SU-DHL-6 (cell line): ENCODE measurements around the gene LRRC56.

Experiments used
- H2AFZ ChIP-seq: fragments of 200-600 bp; sonication (generic); 2 replicates; pipeline ENCODE4 v1.6.1; 2014; ENCODE audit warnings: low read depth, mild to moderate bottlenecking, moderate library complexity, mixed read lengths, antibody characterized with exemption, low read length; ENCODE audit not compliant: severe bottlenecking
- H3F3A ChIP-seq: fragments of 200-600 bp; shearing (Covaris generic); 2 replicates; pipeline ENCODE4 v1.6.0; 2016; ENCODE audit warnings: antibody characterized with exemption, mild to moderate bottlenecking; ENCODE audit not compliant: insufficient read depth
- H3K27ac ChIP-seq: fragments of 200-600 bp; sonication (generic); 2 replicates; pipeline ENCODE4 v1.5.1; 2016; ENCODE audit warnings: low read depth, mild to moderate bottlenecking, low read length, moderate library complexity, mixed read lengths
- H3K27me3 ChIP-seq: fragments of 200-600 bp; sonication (generic), shearing (Covaris generic); 2 replicates; pipeline ENCODE4 v1.6.0; 2014; ENCODE audit warnings: mild to moderate bottlenecking, low read length
- H3K36me3 ChIP-seq: fragments of 200-600 bp; sonication (generic); 2 replicates; pipeline ENCODE4 v1.6.1; 2014; ENCODE audit warnings: mild to moderate bottlenecking, low read length, mixed read lengths
- H3K4me2 ChIP-seq: fragments of 300-600, 200-600 bp; shearing (Covaris generic), sonication (generic); 2 replicates; pipeline ENCODE4 v1.6.0; 2014; ENCODE audit warnings: low read length, low read depth, mild to moderate bottlenecking; ENCODE audit not compliant: poor library complexity, severe bottlenecking
- H3K4me3 ChIP-seq: fragments of 200-600 bp; sonication (generic); 2 replicates; pipeline ENCODE4 v1.5.1; 2014; ENCODE audit warnings: antibody characterized with exemption, low read length, mild to moderate bottlenecking, mixed read lengths; ENCODE audit not compliant: insufficient read depth, poor library complexity, severe bottlenecking
- H3K79me2 ChIP-seq: fragments of 200-600 bp; sonication (generic); 2 replicates; pipeline ENCODE4 v1.6.1; 2014; ENCODE audit warnings: mild to moderate bottlenecking, low read length, moderate library complexity; ENCODE audit not compliant: insufficient read depth
- H3K9ac ChIP-seq: fragments of 200-600 bp; sonication (generic); 2 replicates; pipeline ENCODE4 v1.7.0; 2014; ENCODE audit warnings: mild to moderate bottlenecking, low read length
- H3K9me2 ChIP-seq: fragments of 200-600 bp; sonication (generic); replicated peaks from 2 replicates; pipeline ENCODE4 v1.6.1; 2014; ENCODE audit warnings: low read length; ENCODE audit not compliant: insufficient read depth
- H3K9me3 ChIP-seq: fragments of 200-600 bp; sonication (generic); 2 replicates; pipeline ENCODE4 v1.6.1; 2014; ENCODE audit warnings: low read length, mixed read lengths; ENCODE audit not compliant: insufficient read depth
- H4K20me1 ChIP-seq: fragments of 200-600 bp; sonication (generic); 2 replicates; pipeline ENCODE4 v1.6.1; 2014; ENCODE audit warnings: low read depth, mild to moderate bottlenecking, antibody characterized with exemption, low read length, moderate library complexity, mixed read lengths
- CTCF ChIP-seq: fragments of 200-600 bp; sonication (generic); IDR thresholded peaks from one replicate; pipeline ENCODE4 v1.5.1; 2017; ENCODE audit warnings: antibody characterized with exemption, mild to moderate bottlenecking, low read length, moderate library complexity; ENCODE audit not compliant: insufficient read depth, poor library complexity, severe bottlenecking
- EZH2phosphoT487 ChIP-seq: fragments of 200-600 bp; sonication (generic), shearing (Covaris generic); conservative IDR thresholded peaks from 2 replicates; pipeline ENCODE4 v1.6.1; 2018; ENCODE audit warnings: mild to moderate bottlenecking, antibody characterized with exemption, low read length, moderate library complexity, mixed read lengths

LRRC56 gene

DNA sequence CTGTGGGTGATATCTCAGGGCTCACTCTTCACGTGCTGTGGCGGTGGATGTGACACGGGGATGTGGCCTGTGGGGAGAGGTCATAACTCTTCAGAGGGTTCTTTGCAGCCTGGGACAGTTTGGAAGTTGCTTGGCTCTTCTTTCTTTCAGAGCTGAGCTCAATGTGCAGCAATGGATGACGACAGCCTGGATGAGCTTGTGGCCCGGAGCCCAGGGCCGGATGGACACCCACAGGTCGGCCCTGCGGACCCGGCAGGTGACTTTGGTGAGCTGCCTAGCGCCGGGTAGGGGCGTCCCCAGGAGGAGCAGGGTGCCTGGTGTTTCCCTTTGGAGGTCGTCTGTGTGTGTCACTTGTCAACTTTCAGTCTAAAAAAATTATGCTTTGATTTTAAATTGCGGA is 44.0 kb downstream of the LRRC56 start:
- no peak for TF ChIP-seq EZH2phosphoT487
- no peak for TF ChIP-seq CTCF
- Histone ChIP-seq H4K20me1 (peaks cover 27% of the 10 kb centered on the region; the same call in 1 of the 2 replicates), H3K9ac (no peak overlapping the region), H3K27me3 (no peaks in the 10 kb centered on the region), H3K9me3 (no peaks in the 10 kb centered on the region), H3K27ac (no peak overlapping the region), H3K4me3 (no peak overlapping the region), H3F3A (no peaks in the 10 kb centered on the region), H3K36me3 (no peaks in the 10 kb centered on the region), H3K79me2 (peaks cover 56% of the 10 kb centered on the region), H3K4me2 (no peak overlapping the region), H2AFZ (no peak overlapping the region), H3K9me2 (no peaks in the 10 kb centered on the region)

DNA sequence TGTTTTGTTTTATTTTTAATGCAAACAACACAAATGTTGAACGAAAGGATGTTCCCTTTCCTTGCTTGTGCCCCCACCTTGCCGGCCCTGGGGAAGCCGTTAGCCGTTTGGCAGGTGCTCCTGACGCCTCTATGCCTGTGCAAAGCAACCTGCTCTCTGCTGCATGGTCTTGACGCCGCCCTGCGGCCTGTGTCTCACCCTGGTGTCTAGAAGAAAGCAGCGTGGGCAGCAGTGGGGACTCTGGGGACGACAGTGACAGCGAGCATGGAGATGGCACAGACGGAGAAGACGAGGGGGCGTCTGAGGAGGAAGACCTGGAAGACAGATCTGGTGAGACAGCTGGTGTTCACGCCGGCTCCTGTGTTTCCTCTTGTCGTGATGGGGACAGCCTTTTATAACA is 44.4 kb downstream of the LRRC56 start:
- no peaks in the 10 kb centered on the region for H3F3A ChIP-seq
- no peak overlapping the region for H3K9ac ChIP-seq
- H3K9me3 ChIP-seq: no peaks in the 10 kb centered on the region
- no peaks in the 10 kb centered on the region for H3K9me2 ChIP-seq
- H2AFZ ChIP-seq: no peak overlapping the region
- H3K79me2 ChIP-seq: peaks cover 56% of the 10 kb centered on the region
- H3K4me2 ChIP-seq: no peak overlapping the region
- no peaks in the 10 kb centered on the region for H3K36me3 ChIP-seq
- peaks cover 27% of the 10 kb centered on the region; the same call in 1 of the 2 replicates for H4K20me1 ChIP-seq
- TF ChIP-seq CTCF (no peak), EZH2phosphoT487 (no peak)
- H3K27me3 ChIP-seq: no peaks in the 10 kb centered on the region
- H3K27ac ChIP-seq: no peak overlapping the region
- H3K4me3 ChIP-seq: no peak overlapping the region

DNA sequence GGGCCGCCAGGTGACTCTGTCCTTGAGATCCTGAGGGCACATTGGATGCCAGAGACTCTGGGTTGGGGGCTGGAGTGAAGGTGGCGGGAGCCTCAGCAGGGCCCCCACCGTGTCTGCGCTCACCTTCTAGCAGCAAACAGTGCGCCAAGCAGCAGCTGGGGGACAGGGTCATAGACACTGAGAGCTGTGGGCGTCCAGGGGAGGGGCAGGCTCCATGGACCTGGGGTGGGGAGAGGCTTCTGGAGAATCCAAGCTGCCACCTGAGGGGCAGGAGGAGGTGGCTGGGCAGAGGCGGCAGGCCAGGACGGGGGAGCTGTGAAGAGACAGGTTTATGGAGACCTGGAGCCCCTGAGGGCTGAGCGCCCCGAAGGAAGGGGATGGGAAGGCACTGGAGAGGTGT is 47.0 kb downstream of the LRRC56 start:
- Histone ChIP-seq H3K9ac (no peak overlapping the region), H3K4me2 (no peak overlapping the region), H3F3A (no peaks in the 10 kb centered on the region), H3K27ac (no peak overlapping the region), H3K9me2 (no peaks in the 10 kb centered on the region), H2AFZ (no peak overlapping the region), H3K36me3 (0 out of 2 replicates have a peak, but pooled peaks cover 5% of the 10 kb centered on the region), H3K79me2 (peaks cover 30% of the 10 kb centered on the region), H3K4me3 (no peak overlapping the region), H4K20me1 (peaks cover 11% of the 10 kb centered on the region; the same call in 1 of the 2 replicates), H3K27me3 (no peaks in the 10 kb centered on the region), H3K9me3 (no peaks in the 10 kb centered on the region)
- TF ChIP-seq EZH2phosphoT487: no peak

DNA sequence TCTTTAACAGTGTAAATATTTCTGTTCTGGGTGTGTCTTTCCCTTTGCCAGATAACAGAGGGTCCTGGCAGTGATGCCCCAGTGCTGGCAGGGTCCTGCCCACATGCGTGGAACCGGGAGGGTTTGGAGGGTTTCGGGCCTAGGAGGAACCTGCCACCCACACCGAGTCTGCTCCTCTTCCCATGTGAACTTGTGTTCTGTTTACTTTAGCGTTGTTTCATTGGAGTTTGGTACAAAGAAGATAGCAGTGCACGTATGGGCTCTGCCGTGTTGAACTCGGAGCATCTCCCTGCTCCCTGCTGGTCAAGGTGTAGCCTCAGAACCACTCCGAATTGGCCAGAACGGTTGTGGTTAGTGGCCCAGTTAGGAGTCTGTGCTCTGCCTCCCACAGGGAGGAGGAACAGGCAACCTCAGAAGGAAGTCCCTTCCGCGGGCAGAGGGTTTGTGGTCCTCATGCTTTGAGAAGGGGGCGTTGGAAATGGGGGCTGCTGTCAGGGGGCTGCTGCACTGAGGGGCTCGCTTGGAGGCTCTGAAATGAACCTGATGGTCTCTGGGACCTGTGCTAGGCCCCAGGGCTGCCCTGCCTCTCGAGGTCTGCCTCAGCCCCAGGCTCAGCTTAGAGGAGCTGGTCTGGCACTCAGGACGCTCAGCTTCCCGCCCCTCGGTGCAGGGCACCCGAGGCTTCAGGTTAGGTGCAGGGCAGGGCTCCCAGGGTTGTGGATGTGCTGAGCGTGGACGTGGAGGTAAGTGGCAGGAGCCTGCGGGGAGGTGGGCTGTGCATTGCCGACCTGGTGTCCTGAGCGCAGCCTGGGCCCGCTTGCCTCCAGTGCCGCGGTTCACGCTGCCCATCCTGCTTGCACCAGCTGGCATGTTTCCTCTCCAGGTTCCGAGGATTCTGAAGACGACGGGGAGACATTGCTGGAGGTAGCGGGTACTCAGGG is 49.3 kb downstream of the LRRC56 start:
- no peaks in the 10 kb centered on the region for H3K9me2 ChIP-seq
- H3K36me3 ChIP-seq: peaks cover 12% of the 10 kb centered on the region; the same call in 1 of the 2 replicates
- no peak overlapping the region for H3K4me3 ChIP-seq
- peaks cover 7% of the 10 kb centered on the region for H3K79me2 ChIP-seq
- H3F3A ChIP-seq: no peaks in the 10 kb centered on the region
- no peak overlapping the region for H2AFZ ChIP-seq
- H3K4me2 ChIP-seq: no peak overlapping the region
- H3K9ac ChIP-seq: no peak overlapping the region
- no peak overlapping the region for H3K27ac ChIP-seq
- H3K9me3 ChIP-seq: no peaks in the 10 kb centered on the region
- no peaks in the 10 kb centered on the region for H3K27me3 ChIP-seq
- H4K20me1 ChIP-seq: no peaks in the 10 kb centered on the region; the same call in 1 of the 2 replicates
- no peak for TF ChIP-seq EZH2phosphoT487
- TF ChIP-seq CTCF: no peak
